Skin epidermis (tissue), 12 donors: ENCODE measurements around the gene RNF31.
"Not testable (repeated sequence)": the region's sequence is repeated elsewhere in the genome, so short reads cannot be mapped to it uniquely, and the experiment has no call there.

Experiments used
- H3K27ac ChIP-seq, 21 experiments: fragments of 200-600 bp; sonication (generic) in 11 of 21; one replicate each; pipeline ENCODE4 v1.5.0; 2020; ENCODE audit warnings: mild to moderate bottlenecking in 3 of 21, inconsistent platforms in 2 of 21, moderate library complexity in 2 of 21
- H3K4me3 ChIP-seq, 7 experiments: fragments of 200-600 bp; sonication (generic) in 2 of 7; one replicate each; pipeline ENCODE4 v1.5.0; 2020; ENCODE audit warnings: inconsistent platforms in 2 of 7, mild to moderate bottlenecking in 2 of 7, moderate library complexity in 1 of 7

Gene RNF31

DNA sequence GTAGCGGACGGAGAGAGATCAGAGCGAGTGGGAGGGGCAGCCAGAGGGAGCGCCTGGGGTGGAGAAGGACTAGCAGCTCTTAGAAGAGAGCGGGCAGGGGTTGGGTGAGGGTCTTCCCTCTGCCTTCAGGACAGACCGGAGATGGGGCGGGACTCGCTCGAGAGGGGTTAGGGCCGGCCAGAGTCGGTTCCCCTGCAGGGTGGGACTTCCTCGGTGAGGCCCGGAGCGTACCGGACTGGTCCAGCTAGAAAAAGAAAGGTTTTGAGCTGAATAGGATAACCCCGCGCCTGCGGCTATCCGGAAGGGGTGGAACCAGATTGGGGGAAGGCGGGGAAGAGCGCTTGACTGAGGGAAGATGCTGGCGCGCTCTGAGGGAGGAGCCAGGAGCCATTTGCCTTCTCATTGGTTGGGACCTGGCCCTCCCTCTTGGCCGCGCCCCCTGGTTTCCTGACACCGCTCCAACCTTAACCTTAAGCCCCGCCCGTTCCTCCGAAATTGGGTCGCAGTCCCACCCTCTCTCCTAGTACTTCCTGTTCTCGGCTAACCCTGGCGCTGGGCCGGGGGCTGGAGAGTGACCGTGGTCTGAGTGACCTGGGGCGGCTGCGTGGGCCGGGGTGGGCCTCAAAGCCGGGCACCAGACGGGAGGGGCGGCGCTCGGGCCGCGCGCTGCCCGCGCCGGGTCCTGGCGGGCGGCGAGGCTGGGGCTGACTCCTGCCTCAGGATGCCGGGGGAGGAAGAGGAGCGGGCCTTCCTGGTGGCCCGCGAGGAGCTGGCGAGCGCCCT is at the start of gene RNF31:
Gene RNF31 (plus strand): TSS at position 521 of the 783 bp plus-strand sequence. CDS start 201 bp downstream, at position 722.
- Histone ChIP-seq H3K4me3 (peak within 1 kb of the TSS; percentile 64 to 93 (median 82)), H3K27ac (peak within 1 kb of the TSS; percentile 58 to 94 (median 88))

DNA sequence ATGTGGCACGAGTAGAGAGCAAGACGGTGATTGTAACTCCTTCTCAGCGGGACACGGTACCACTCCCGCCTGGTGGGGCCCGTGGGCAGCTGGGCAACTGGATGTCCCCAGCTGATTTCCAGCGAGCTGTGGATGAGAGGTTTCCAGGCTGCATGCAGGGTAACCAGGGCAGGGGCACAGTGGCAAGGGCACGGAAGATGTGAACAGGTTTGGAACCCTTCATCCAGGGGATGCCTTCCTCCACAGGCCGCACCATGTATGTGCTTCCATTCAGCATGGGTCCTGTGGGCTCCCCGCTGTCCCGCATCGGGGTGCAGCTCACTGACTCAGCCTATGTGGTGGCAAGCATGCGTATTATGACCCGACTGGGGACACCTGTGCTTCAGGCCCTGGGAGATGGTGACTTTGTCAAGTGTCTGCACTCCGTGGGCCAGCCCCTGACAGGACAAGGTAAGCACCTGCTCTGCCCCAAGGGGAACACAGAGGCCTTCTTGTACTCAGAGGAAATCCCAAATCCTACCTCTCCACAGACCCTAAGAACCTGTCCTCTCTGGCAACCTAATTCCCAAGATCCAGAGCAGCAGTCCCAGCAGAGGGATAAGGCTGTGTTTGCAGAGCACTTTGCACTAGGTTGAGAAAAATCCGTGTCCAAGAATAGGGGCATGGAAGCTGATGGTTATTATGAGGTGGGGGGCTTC is 48.9 kb upstream of the RNF31 start:
- no peak overlapping the region for H3K27ac ChIP-seq
- H3K4me3 ChIP-seq, result no peak overlapping the region

DNA sequence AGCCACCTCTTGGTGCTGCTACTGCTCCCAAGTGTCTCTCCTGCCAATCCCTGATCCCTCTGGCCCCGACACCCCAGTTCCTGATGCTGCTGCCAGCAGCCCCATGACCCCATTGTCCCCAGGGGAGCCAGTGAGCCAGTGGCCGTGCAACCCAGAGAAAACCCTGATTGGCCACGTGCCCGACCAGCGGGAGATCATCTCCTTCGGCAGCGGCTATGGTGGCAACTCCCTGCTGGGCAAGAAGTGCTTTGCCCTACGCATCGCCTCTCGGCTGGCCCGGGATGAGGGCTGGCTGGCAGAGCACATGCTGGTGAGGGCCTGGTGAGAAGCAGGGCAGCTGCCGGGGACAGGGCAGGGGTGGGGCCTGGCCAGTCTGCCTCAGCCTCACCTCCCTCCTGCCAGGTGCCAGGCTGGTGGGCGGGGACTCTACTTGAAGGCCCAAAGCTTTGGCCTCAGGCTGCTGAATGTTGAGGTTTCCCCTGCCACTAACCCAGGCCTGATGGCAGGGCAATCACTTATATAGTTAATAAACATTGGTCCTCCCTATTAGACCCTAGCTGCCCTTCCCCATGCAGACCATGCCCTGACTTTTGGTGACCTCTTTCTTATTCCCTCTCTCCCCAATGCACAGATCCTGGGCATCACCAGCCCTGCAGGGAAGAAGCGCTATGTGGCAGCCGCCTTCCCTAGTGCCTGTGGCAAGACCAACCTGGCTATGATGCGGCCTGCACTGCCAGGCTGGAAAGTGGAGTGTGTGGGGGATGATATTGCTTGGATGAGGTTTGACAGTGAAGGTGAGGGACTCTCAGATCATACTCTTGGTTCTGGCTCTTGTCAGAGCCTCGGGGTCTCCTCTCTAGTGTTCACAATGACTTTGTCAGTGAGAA is 48.1 kb upstream of the RNF31 start:
- H3K27ac ChIP-seq, result no peak overlapping the region
- H3K4me3 ChIP-seq, result no peak overlapping the region

DNA sequence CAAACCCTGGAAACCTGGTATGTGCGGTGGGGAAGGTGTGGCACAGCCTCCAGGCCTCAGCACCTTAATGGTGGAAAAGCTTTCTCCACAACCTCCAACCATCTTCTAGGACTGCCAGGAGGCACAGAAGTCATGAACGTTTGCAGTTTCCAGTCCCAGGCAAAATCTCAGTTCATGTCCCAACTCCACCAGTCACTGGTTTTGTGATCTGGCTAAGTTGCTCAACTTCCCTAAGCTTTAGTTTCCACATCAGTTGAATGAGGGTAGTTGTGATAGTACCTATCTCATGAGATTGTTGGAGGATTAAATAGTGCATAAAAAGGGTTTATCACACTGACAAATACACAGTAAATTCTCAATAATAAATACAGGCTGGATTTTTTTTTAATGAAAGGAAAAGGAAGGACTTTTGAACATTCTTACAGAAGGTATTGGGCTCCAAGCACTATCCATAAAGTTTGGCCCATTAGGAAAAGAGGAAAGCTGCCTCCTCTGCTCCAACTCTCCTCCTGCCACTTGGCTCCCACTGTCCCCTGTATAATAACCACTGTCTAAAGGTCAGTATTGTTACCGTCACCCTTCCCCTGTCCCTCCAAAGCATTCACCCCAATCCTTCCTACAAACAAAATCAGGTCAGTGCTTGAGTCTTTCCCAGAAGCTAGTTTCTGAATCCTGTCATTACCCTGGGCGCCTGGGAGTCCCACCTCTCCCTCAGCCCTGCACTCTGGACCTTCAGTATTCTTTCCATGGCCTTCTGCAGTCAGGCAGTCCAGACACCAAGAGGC is 46.9 kb upstream of the RNF31 start:
- Histone ChIP-seq H3K4me3 (no peak overlapping the region), H3K27ac (no peak overlapping the region)

DNA sequence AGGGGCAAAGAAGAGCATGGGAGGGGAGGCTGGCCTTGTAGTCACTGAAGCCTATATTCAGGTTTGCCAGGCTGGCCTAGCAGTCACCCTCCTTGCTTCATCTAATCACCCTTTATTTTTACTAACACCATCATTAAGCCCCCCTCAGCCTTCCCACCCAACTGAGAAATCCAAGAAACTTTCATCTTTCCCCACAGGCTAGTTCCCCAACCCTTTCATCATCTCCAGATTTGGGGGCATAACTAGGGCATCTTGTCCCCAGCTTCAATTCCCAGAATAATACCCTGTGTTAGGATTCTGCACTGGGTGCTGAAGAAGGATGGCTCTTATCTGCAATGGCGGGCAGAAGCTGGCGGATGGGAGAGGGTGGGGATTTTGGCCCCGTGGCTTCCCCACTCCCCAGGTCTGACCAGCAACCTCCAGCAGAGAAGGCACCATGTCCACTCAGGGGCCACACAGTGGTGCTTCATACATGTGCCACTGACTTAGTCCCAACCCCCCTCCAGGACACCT is 46.3 kb upstream of the RNF31 start:
- H3K4me3 ChIP-seq, result no peak overlapping the region
- no peak overlapping the region for H3K27ac ChIP-seq

DNA sequence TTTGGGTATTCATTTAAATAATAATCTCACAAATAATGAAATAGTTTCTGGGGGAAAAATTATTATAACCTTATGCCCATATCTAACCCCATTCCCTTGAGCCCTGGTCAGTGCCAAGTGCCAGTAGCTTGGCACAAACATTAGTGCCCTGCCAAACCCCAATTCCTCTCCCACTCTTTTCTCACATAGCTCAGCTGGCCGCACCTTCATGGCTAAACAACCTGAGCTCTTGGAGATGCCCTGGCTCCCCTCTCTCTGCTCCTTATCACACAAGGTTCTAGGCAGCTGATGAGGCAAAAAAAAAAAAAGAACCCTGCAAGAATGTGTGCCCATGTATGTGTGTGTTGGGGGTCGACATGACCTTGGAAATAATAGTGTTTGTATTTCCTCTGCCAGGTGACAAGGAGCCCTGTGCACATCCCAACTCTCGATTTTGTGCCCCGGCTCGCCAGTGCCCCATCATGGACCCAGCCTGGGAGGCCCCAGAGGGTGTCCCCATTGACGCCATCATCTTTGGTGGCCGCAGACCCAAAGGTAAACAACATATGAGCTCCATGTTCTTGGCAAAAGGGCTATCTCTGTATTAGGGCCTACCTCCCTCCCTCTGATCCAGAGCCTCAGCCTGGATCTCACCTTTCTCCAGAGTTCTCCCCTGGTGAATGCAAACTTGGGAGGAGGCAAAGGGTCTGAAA is 44.8 kb upstream of the RNF31 start:
- Histone ChIP-seq H3K27ac (no peak overlapping the region), H3K4me3 (no peak overlapping the region)

DNA sequence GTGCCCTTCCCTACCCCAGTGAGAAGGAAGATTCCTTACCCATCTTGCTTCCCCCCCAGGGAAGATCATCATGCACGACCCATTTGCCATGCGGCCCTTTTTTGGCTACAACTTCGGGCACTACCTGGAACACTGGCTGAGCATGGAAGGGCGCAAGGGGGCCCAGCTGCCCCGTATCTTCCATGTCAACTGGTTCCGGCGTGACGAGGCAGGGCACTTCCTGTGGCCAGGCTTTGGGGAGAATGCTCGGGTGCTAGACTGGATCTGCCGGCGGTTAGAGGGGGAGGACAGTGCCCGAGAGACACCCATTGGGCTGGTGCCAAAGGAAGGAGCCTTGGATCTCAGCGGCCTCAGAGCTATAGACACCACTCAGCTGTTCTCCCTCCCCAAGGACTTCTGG is 43.8 kb upstream of the RNF31 start:
- no peak overlapping the region for H3K27ac ChIP-seq

DNA sequence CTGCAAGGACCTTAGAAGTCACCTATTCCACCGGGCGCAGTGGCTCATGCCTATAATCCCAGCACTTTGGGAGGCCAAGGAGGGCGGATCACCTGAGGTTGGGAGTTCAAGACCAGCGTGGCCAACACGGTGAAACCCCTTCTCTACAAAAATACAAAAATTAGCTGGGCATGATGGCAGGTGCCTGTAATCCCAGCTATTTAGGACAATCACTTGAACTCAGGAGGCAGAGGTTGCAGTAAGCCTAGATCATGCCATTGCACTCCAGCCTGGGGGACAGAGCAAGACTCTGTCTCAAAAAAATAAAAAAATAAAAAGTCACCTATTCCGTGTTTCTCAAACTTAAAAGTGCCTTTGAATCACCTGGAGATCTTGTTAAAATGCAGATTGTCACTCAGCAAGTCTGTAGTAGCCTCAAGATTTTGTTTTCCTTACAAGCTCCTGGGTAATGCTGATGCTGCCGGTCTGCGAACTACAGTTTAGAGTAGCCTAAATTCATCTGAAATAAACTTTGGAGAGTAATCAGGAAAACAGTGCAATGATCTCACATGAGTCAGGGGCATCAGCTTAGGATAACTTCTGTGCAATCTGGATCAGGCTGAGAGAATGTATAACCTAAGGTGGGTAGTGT is 41.6 kb upstream of the RNF31 start:
- H3K4me3 ChIP-seq, result not testable (repeated sequence)
- peak overlapping the region in 1 of 21 experiments; percentile 12 for H3K27ac ChIP-seq

More for the DNA sequence above, 43.8 kb upstream of the RNF31 start:
- no peak overlapping the region for H3K4me3 ChIP-seq

DNA sequence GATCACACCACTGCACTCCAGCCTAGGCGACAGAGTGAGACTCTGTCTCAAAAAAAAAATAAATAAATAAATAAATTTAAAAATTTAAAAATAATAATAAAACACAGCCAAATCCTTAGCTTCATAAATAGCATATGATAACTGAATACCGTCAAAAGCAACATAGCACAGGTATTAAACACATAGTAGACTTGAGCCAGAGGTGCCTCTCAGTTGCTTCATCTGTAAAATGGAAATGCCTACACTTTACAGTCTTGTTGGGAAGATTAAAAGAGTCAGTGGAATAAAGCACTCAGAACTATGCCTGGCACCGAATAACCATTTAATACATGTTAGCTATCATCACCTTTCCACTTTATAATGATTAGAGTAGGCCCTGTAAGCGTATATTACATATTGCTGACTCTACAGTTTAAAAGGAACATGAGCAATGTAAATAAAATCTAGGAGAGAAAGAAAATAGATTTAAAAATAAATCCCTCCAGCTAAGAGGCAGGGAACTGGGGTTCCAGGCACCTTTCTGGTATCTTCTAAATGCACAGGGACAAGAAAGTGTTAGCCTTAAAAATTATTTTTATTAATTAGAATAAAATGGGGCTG is 40.5 kb upstream of the RNF31 start:
- Histone ChIP-seq H3K27ac (peak overlapping the region in 1 of 21 experiments; percentile 39), H3K4me3 (no peak overlapping the region)

DNA sequence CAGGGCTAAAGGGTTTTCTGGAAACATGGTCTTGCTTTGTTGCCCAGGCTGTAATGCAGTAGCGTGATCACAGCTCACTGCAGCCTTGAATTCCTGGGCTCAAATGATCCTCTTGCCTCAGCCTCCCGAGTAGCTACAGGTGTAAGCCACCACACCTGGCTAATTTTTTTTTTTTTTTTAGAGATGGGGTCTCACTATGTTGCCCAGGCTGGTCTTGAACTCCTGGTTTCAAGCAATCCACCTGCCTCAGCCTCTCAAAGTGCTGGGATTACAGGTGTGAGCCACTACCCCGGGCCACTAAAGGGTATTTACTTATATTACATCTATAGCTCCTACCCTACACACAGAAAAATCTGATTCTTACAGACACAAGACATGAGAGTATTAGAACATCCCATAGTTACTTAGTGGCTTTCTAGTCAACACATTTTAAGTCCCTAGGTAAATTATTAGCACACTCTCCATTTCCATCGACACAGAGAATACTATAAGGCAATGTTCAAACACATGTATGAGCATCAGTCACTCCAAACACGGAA is 38.9 kb upstream of the RNF31 start:
- H3K27ac ChIP-seq, result peak overlapping the region in 8 of 21 experiments; percentile 3 to 84 (median 56)
- H3K4me3 ChIP-seq, result no peak overlapping the region

DNA sequence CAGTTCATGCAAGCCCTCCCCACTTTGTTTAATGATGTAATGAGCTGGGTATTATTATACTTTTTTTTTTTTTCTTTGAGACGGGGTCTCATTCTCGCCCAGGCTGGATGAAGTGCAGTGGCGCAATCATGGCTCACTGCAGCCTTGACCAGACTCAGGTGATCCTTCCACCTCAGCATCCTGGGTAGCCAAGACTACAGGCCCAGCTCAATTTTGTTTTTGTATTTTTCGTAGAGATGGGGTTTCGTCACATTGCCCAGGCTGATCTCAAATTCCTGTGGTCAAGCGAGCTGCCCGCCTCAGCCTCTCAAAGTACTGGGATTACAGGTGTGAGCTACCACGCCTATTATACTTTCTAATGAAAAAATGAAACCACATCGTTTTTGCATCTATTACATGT is 37.2 kb upstream of the RNF31 start:
- no peak overlapping the region for H3K27ac ChIP-seq

DNA sequence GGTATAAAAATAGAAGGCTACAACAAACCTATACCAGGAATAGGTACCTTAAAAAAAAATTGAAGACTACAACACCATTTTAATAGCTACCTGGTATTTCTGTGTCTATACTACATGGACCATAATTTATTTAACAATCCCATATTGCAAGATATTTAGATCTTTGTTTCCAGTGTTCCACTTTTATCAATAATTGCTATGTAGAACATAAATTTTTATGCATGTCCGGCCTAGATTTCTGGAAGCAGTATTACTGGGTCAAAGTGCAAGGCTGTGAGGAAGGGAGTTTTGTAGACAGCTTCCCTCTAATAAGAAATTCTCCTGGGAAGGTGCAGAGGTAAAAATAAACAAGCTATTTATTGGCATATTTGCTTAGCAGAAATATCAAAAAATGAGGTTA is 36.8 kb upstream of the RNF31 start:
- Histone ChIP-seq H3K4me3 (no peak overlapping the region), H3K27ac (no peak overlapping the region)

More for the DNA sequence above, 37.2 kb upstream of the RNF31 start:
- H3K4me3 ChIP-seq, result no peak overlapping the region

DNA sequence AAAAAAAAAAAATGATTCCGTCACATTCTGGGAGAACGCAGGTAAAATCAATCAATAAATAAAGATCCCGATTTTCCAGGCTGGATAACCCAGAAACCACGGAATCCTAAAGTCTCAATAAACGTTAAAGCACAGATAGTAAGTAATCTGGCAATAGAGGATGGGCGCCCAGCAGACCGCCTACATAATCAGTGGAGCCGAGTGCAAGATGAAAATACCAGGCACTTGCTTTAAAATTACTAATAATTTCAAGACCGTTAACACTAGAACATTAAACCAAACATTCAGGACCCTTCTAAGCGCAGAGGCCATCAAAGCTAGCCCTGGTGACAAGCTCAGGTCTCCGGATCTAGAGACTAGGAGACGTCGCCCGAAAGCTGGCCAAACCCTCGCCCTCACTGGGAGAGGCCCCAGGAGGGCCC is 33.9 kb upstream of the RNF31 start:
- Histone ChIP-seq H3K4me3 (peak overlapping the region; percentile 50 to 69 (median 62)), H3K27ac (peak overlapping the region; percentile 81 to 99 (median 99))

DNA sequence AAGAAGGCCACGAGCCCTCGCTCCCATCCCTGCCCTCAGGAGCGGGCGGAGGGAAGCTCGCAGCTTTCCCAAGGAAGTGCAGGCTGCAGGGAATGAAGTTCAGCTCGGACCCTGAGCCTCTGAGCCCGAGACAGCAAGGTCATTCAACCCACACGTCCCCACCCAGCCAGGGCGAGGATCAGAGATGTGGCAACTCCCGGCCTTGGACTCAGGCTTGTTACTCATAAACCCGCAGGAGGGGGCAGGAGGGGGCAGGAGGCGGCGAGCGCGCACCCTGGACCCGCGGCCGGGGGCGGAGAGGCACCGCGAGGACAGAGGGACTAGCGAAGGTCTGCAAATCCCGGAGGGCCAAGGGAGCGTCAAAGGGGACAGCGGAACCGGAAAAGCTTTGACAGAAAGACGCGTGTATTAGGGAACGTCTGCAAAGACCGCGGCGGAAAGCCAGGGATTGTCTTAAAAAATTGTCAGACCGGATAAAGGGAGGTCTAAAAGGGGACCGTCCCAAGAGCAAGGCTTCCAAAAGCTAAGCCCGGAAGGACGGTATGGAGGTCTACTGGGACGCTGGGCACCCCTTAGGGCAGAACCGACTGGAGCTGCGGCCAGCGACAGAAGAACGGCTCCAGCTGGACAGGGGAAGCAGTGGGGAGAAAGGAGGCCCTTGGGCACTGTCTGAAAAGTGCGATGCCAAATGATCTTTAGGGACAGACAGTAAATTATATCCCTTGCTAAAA is 33.3 kb upstream of the RNF31 start:
- H3K4me3 ChIP-seq, result peak overlapping the region; percentile 50 to 69 (median 62)
- peak overlapping the region; percentile 81 to 99 (median 99) for H3K27ac ChIP-seq

DNA sequence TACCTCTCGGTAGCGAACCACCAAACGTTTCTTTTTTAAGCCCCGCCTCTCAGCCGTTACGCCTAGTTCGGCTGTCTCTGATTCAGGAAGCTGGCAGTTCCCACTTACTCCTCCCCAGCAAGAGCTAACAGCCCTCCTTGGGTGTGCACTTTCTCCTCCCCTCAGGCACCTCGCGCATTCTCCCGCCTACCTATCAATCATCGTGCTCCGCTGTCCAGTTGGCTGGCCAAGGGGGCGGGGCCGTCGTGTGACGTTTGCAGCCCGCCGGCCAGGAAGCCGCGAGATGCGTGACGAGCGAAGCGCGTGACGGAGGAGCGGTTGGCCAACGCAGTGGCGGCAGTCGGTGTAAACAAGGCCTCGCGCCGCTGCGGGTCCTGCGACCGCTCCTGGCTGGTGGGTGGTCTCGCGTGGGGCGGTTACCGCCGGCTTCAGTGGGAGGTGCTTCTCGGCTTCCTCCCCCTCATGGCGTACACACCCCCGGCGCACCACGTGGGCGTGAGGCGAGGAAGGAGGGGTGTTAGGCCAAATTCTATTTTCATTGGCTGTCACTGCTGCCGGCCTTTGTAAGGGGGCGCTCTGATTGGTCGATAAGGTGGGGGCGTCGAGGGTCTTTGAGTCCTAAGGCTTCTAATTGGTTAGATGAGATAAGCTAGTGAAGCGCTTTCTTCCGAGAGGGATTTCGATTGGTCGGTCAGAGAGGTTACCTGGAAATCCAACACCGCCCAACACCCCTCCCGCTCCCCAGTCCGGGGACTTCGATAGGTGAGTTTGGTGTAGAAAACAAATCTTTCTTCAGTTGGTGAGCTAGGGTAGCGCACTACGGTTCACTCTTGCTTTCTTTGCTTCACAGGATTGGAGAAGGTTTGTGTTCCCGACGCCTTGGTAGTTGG is 32.5 kb upstream of the RNF31 start, which contains the start of the genes DCAF11 and NRL:
Gene DCAF11 (plus strand): TSS at position 246 of the 890 bp plus-strand sequence. CDS start 818 bp downstream, outside the sequence.
Gene NRL (minus strand): TSS at position 418 of the 890 bp plus-strand sequence. CDS start 32,101 bp downstream, outside the sequence.
- peak within 1 kb of the TSS; percentile 50 to 69 (median 62) for H3K4me3 ChIP-seq
- H3K27ac ChIP-seq, result peak within 1 kb of the TSS; percentile 90 to 99 (median 99)
